PC-3 (cell line): Measurements from ENCODE around the gene THOC1.

Experiments used
- EZH2 ChIP-seq: fragments of 300-600 bp; sonication (generic); IDR thresholded peaks from one replicate; pipeline ENCODE4 v1.6.1; 2017; ENCODE audit warnings: antibody characterized with exemption, mild to moderate bottlenecking, low read length; ENCODE audit not compliant: unreplicated experiment
- EZH2phosphoT487 ChIP-seq: fragments of 300-600 bp; sonication (generic); IDR thresholded peaks from 2 replicates; pipeline ENCODE4 v1.6.1; 2018; ENCODE audit warnings: mild to moderate bottlenecking, antibody characterized with exemption, low read length, borderline replicate concordance
- TF ChIP-seq, protein P1 (sequence below): fragments of 300-600 bp; sonication (generic); conservative IDR thresholded peaks from 2 replicates; pipeline ENCODE4 v1.5.1; 2017; ENCODE audit warnings: antibody characterized with exemption, low read depth, mild to moderate bottlenecking, low read length

DNA sequence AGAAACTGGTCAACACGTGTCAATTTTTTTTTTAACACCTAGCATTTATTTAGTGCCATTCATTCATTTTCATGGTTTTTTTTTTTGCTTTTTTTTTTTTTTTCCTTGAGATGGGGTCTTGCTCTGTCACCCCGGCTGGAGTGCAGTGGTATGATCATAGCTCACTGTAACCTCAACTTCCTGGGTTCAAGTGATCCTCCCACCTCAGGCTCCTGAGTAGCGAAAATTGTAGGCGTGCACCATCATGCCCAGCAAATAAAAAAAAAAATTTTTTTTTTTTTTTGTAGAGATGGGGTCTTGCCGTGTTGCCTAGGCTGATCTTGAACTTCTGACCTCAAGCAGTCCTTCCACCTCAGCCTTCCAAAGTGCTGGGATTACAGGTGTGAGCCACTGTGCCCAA lies 88.3 kb downstream of the THOC1 start:
- TF ChIP-seq, protein P1, sequence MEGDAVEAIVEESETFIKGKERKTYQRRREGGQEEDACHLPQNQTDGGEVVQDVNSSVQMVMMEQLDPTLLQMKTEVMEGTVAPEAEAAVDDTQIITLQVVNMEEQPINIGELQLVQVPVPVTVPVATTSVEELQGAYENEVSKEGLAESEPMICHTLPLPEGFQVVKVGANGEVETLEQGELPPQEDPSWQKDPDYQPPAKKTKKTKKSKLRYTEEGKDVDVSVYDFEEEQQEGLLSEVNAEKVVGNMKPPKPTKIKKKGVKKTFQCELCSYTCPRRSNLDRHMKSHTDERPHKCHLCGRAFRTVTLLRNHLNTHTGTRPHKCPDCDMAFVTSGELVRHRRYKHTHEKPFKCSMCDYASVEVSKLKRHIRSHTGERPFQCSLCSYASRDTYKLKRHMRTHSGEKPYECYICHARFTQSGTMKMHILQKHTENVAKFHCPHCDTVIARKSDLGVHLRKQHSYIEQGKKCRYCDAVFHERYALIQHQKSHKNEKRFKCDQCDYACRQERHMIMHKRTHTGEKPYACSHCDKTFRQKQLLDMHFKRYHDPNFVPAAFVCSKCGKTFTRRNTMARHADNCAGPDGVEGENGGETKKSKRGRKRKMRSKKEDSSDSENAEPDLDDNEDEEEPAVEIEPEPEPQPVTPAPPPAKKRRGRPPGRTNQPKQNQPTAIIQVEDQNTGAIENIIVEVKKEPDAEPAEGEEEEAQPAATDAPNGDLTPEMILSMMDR, result no peak
- TF ChIP-seq EZH2 (no peak), EZH2phosphoT487 (no peak)
